Measurements from ENCODE around the gene RGS9.
"Not testable (repeated sequence)": the region's sequence is repeated elsewhere in the genome, so short reads cannot be mapped to it uniquely, and the experiment has no call there.

RGS9 gene

DNA sequence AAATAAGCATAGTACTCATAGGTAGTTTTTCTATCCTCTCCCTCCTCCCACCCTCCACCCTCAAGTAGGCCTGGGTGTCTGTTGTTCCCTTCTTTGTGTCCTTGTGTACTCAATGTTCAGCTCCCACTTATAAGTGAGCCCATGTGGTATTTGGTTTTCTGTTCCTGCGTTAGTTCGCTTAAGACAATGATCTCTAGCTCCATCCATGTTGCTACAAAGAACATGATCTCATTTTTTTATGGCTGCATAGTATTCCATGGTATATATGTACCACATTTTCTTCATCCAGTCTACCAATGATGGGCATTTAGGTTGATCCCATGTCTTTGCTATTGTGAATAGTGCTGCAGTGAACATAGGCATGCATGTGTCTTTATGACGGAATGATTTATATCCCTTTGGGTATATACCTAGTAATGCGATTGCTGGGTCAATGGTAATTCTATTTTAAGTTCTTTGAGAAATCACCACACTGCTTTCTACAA lies 43.6 kb downstream of the RGS9 start:
- not testable (repeated sequence) for DNase-seq (ENCODE audit: low read depth in 3 of 3, low spot score in 1 of 3)

DNA sequence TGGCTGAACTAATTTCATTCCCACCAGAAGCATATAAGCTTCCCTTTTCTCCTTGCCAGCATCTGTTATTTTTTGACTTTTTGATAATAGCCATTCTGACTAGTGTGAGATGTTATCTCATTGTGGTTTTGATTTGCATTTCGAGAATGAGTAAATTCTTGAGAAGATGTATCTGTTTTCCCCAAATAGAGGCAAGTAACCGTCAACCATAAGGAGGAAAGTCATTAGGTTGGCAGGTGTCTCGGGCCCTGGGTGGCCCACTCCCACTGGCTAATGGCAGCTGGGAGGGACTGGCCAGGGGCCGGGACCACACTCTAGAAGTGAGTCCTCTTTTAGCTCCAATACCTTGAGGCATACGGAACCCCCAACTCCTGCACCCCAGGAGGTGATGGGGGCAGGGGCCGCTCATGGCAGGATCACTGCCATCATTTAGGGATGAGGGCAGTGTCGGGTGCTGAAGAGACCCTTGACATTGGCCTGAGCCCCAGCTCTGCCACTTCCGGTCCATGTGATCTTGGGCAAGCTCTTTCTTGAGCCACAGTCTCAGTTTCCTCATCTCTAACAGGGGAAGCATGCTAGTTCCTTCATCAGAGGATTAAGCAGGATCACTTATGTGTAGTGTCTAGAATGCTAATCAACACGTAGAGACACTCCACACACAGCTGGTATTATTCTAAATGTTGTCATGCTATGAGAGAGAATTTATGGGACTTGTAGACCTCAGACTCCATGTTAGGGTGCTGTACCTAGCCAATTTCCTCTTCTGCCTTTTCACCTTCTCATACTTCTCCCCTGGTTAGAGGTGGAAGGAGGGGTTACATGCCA lies 44.3 kb downstream of the RGS9 start:
- no peak for DNase-seq (ENCODE audit: low read depth in 3 of 3, low spot score in 1 of 3)

DNA sequence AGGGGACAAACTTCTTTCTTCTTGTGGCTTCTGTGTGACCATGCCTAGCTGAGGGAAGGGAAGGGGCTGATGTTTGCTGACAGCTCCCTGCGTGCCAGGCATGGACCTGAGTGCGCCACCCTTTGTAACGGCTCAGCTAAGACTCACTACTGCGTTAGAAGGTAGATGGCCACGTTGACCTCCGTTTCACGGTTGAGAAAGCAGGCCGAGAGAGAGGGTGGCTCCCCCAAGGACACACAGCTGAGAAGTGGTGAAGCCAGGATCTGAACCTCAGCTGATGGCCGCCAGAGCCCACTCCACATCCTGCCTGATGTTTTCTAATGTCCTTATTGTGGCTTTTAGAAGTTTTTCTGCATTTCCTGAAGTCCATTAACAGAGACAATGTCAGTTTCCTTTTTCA lies 45.1 kb downstream of the RGS9 start:
- no peak for DNase-seq (ENCODE audit: low read depth in 3 of 3, low spot score in 1 of 3)

DNA sequence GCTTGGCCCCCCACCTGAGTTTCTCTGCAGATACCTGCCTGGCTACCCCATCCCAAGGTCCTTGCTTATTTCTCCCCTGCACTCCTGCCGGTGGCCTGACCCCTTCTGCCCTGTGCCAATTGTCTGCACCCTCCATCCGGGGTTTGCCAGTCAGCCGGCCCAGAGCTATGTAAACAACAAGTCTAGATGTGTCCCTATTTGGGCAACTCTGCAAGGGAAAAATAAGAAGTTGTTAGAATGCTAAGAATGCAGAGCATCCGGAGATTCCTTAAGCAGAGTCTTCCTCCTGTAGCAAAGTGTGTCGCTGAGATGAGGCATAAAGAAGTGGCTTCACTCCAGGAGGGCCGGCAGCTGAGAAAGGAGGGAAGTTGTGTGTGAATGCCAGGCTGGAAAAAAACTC lies 46.6 kb downstream of the RGS9 start:
- DNase-seq (ENCODE audit: low read depth in 3 of 3, low spot score in 1 of 3), result no peak

DNA sequence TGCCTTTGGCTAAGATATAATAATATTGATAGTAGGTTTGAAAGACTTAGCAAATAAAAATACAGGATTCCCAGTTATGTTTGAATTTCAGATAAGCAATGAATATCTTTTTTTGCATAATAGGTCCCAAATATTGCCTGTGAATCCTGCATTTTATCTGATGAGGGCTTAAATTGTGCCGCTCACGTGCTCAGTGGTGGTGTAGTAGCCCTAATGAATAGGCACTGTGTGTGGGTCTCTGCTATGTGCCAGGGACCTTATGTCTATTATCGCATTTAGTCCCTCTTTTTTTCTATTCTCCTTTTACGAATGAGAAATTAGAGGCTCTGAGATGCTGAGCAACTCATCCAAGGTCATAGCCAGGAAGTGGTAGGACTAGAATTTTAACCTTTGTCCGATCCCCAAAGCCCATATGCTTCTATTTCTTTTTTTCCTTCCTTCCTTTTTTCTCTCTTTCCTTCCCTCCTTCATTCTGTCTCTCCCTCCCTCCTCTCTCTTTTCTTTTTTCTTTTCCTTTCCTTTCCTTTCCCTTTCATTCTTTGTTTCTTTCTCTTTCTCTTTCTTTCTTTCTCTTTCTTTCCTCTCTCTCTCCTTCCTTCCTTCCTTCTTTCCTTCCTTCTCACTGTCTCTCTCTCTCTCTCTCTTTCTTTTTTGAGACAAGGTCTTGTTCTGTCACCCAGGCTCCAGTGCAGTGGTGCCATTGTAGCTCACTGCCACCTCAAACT lies 47.2 kb downstream of the RGS9 start:
- no peak for DNase-seq (ENCODE audit: low read depth in 3 of 3, low spot score in 1 of 3)

DNA sequence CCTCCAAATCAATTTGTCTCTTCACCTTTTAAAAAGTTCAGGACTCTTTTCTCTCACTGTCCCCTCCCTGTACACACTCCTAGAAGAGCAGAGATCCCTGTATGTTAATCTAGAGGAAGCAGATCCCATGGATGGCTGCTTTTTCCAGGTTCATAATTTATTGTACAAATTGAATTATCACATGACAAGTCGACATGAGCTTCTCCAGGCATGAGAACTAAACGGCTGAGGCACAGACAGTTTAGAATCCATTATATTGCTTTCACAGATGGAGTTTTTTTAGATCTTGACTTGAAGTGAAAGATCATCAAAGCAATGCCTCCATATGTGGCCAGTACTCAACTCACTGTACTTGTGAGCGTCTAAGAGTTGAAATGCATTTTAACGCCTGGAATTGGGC lies 47.9 kb downstream of the RGS9 start:
- no peak for DNase-seq (ENCODE audit: low read depth in 3 of 3, low spot score in 1 of 3)

DNA sequence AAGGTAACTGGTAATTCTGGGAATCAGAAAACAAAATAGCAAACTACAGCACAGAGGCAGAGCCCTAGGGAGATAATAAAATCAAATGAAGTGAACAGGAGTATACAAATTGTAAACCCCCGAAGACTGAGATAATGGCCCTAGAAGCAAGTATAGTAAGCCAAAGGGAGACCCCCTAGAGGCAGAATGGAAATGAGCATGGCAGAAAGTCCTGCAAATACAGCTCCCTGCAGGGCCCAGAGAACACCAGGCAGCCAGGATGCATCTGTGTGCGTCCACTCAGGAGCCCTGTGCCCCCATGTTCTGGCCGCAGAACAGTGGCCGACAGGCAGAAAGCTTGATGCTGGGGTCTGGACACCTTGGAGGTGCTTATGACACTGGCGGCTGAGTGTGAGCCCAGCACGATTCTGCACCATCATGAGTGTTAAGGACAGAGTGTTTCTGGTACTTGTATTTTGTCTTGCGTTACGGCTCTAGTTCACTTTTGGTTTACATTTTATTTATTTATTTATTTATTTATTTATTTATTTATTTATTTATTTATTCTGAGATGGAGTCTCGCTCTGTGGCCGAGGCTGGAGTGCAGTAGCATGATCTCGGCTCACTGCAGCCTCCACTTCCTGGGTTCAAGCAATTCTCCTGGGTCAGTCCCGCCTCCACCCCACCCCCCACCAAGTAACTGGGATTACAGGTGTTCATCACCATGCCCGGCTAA lies 48.7 kb downstream of the RGS9 start:
- DNase-seq (ENCODE audit: low read depth in 3 of 3, low spot score in 1 of 3), result no peak

DNA sequence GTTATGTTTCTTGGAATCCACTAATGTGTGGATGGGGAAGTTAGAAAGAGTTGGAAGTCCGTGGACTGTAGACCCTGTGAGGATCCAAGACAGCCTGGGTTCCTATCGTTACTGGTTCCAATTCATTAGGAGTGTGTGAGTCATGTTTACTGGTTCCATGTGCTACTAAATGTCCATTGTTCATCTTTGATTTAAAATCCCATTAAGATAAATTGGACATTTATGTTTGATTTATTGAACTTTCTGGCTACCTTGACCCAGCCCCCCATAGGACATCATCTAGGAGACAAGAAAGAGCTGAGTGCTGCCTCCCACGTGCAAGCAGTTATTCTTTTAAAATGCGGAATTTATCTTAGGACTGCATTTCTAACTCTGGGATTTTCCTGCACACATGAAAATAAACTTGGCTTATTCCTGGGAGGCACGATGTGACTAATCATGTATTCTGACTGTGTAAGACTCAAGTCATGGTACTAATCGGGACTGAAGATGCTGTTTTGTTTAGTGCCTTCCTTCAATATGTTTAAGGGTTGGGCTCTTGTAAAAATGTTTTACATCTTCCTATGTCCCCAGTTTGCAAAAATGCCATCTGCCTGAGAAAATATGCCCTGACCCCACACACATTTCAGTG lies 53.4 kb downstream of the RGS9 start:
- DNase-seq (ENCODE audit: low read depth in 3 of 3, low spot score in 1 of 3), result no peak

DNA sequence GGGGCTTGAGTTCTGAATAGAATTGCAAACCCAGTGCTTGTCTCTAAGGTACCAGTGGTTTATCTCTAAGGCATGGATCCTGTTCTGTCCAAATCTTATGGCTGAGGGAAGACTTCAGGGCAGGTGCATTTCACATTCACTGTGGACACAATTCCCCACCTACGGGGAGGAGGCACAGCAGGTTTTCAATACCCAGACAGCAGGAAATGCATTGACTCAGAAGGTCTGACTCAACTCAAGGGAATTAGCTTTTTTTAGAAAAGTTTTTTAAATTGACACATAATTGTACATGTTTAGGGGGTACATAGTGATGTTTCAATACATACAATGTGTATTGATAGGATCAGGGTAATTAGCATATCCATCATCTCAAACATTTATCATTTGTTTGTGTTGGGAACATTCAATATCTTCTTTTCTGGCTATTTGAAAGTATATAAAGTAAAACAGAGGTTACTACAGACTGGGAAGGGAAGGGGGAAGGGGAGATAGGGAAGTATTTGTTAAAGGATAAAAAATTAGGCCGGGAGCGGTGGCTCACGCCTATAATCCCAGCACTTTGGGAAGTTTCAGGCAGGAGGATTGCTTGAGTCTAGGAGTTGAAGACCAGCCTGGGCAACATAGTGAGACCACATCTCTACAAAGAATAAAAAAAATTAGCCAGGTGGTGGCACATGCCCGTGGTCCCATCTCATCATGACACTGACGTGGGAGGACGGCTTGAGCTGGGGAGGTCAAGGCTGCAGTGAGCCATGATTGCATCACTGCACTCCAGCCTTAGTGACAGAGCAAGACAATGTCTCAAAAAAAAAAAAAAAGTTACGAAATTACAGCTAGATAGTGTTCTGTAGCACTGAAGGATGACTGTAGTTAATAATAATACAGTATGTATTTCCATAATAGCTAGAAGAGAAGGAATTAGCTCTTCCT lies 54.9 kb downstream of the RGS9 start:
- DNase-seq (ENCODE audit: low read depth in 3 of 3, low spot score in 1 of 3), result no peak

DNA sequence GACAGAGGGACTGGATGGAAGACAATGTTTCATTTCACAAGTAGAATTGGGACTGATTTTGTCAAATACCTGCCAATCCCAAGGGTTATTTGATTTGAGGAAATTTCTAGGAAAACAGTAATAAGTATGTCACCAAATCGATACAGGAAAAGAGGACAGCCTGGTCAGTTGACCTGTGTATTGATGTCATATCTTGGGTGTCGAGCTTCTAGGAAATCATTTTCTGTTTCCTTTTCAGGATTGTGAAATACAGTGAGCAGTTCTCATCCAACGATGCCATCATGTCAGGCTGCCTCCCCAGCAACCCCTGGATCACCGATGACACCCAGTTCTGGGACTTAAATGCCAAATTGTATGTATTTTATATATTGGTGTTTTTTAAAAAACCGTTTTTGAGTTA lies 56.1 kb downstream of the RGS9 start:
- no peak for DNase-seq (ENCODE audit: low read depth in 3 of 3, low spot score in 1 of 3)

DNA sequence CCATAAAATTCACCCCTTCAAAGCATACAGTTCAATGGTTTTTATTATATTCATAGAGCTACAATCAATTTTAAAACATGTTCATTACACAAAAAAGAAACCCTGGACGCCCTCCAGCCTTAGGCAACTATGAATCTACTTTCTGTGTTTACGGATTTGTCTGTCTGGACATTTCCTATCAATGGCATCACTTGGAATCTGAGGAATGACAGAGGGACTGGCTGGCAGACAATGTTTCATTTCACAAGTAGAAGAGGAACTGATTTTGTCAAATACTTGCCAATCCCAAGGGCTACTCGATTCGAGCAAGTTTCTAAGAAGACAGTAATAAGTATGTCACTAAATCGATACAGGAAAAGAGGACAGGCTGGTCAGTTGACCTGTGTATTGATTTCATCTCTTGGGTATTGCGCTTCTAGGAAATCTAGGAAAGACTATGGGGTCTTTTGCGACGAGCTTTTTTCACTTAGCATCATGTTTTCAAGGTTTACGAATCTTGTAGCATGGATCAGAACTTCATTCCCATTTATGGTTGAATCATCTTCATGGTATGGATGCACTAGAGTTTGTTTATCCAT lies 56.6 kb downstream of the RGS9 start:
- DNase-seq (ENCODE audit: low read depth in 3 of 3, low spot score in 1 of 3), result no peak

DNA sequence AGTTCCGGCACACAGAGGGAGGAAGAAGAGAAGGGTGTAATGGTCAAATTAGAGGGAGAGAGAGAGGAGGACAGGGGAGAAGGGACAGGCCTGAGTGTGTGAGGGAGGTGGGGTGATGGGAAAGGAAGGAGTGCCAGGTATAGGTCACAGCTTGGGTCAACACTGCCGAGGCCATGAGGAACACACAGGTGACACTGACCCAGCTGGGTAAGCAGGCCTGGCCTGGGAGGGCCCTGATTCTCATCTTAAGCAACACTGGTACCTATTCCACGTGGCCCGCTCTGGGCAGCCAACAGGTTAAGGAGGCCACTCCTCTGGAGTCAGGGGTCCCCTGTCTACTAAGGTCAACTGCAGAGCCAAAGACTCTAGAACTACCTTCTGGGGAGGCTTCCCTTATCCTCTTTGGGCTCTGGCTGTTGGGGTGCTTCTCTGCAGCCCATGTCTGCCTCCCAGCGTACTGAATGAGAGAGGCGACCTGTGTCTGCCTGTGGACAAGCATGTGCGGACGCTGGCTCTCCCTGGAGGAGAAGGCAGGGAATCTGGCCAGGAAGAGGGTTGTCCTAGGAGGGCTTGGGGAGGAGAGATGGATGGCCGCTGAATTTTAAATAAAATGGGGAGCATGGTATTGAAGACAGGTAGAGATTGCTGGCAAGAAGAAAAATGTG lies 57.6 kb downstream of the RGS9 start:
- DNase-seq (ENCODE audit: low read depth in 3 of 3, low spot score in 1 of 3), result no peak

DNA sequence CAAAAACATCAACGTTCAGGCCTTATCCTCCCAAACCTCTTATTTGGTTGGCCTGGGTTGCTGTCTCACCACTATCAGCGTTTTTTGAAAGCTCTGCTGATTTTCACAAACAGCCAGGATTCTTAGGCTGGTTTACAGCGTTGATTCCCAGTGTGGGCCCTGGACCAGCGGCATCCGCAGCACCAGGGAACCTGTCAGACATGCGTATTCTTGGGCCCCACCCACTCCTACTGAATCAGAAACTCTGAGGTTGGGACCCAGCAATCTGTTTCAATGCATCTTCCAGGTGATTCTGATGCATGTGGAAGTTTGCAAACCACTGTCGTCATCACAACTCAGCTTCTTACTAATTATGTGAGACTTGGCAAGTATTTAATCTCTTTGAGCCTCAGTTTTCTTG lies 58.5 kb downstream of the RGS9 start:
- no peak for DNase-seq (ENCODE audit: low read depth in 3 of 3, low spot score in 1 of 3)

DNA sequence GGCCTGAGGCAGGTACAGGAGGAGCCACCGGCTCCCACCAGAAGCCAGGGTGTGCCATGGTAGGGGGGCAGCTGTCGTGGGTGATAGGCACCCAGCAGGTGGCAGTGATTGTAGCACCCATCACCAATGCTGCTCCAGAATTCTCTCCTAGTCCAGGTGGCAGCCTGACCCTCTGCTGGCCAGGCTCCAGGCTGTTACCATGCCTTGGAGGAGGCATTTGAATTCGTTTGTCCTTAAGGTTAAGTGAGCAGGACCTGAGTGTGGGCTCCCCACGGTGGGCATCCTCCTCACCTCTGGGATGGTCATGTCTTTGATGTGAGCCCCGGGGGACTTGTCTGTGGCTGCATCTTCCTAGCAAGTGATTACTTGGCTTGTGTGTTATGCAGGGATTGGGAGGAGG lies 59.4 kb downstream of the RGS9 start:
- DNase-seq (ENCODE audit: low read depth in 3 of 3, low spot score in 1 of 3), result no peak

DNA sequence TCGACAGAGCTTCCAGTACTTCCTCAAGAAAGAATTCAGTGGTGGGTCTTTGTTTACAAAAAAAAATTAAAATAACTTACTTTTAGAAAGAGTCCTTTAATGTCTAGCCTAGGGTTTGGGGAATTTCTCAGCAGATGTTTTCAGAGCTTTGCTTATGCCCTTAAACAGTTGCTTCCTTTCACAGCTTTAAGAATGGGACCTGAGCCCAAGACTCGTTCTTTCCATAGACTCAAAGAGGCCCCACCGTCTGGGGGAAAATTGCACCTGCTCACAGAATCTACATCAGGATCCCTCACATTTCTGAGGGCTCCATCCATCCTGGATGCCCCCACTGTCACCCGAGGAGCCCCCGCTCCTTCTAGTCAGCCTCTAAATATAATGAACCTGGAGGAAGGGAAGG lies 60.0 kb downstream of the RGS9 start:
- no peak for DNase-seq (ENCODE audit: low read depth in 3 of 3, low spot score in 1 of 3)

DNA sequence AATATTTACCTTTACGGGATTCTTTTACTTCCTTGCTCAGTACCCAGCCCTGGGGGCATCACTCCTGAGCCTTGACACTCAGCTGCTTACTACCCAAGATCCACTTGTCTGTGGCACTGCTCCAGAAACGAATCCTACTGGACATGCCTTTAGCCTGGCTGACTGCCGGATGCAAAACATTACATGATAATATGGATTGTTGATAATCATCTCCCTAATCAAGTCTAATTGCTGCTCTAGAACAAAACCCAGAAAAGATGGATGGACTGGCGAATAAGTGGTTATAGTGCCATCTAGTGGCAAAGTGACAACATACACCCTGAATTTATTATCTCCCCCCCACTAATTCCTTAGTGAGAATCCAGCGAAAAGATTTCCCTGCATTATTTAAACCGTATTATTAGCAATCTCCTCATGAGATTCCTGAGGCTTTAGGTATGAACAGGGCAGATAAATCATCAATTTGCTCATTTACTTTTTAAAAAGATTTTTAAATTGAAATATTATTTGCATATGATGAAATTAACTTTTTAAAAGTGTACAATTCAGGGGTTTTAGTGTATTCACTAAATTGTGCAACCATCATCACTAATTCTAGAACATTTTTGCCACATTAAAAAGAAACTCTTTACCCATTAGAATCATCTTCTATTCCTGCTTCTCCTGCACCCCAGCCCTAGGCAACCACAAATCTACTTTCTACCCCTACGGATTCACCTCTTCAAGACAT lies 61.6 kb downstream of the RGS9 start:
- no peak for DNase-seq (ENCODE audit: low read depth in 3 of 3, low spot score in 1 of 3)

DNA sequence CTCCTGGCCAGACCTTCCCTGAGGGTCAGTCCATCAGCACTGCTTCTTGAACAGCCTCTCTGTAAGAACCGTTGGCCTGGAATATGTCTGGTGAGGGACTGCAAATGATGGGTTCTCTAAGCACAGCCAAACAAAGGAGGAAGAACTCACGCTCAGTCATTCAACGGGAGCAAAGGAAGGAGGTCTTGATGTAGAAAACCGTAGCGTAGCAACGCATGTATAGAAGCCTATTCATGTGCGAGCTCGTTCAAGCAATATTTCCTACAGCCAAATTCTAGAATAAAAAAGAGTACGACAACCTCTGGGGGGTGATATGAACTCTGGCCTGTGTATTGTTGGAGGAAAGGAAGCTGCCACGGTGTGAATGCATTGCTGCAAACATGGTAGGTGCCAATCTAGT lies 64.2 kb downstream of the RGS9 start:
- DNase-seq (ENCODE audit: low read depth in 3 of 3, low spot score in 1 of 3), result no peak

DNA sequence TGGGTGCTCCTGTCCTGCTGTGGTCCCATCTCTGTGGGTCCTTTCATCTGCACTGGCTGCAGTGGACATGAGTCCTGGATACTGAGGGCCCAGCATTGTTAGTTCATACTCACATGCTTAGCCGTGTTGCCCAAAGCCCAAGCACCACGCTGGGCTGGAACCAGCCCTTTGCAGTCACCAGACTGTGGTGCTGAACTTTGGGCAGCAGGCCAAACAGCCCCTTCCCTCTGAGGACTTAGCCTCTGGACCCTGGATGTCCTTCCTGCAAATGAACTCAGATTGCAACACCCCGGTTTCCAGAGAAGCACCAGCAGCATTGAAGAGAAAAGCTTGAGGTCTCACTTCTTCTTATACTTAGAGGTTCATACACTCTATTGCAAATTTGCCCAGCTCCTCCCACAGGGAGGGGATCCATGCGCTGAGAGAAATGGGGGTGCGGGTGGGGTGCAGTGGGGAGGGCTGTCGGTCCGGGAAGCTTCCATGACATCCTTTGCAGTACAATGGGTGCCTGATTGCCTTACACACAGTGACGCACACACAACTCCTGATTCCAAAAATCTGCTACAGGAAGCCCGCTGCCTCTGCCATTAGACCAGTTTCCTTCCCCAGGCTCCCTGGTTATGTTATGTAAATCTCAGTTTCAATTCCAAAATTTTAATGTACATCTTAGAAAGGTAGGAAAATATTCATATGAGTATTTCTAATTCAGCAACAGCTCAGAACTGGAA lies 65.8 kb downstream of the RGS9 start:
- no peak for DNase-seq (ENCODE audit: low read depth in 3 of 3, low spot score in 1 of 3)
